GM19025 (cell line): Measurements from ENCODE around the gene FAP.

Experiments
- ATAC-seq: cut with Tn5 transposase; IDR thresholded peaks from one replicate; pipeline ENCODE4 v1.9.1; 2021; ENCODE audit warnings: mild to moderate bottlenecking, low read depth, moderate library complexity; ENCODE audit not compliant: unreplicated experiment

The FAP gene

GRCh38 chr2:162242586-162243280, 512 bp downstream of the FAP start:
- ATAC-seq = no peak

- ATAC-seq = no peak
Observed at GRCh38 chr2:162241571-162241970, 1.7 kb downstream of the FAP start.

- ATAC-seq = no peak
Observed at GRCh38 chr2:162234620-162235462, 8.4 kb downstream of the FAP start.

GRCh38 chr2:162233197-162233596, 10.0 kb downstream of the FAP start:
- no peak for ATAC-seq

GRCh38 chr2:162232671-162233070, 10.6 kb downstream of the FAP start:
- no peak for ATAC-seq

GRCh38 chr2:162232027-162232426, 11.2 kb downstream of the FAP start:
- ATAC-seq = no peak

GRCh38 chr2:162230761-162231160, 12.5 kb downstream of the FAP start:
- ATAC-seq = no peak

GRCh38 chr2:162226836-162227235, 16.4 kb downstream of the FAP start:
- no peak for ATAC-seq

- ATAC-seq = no peak
Observed at GRCh38 chr2:162221064-162221463, 22.2 kb downstream of the FAP start.

- ATAC-seq = no peak
Observed at GRCh38 chr2:162220368-162220767, 22.9 kb downstream of the FAP start.

- ATAC-seq = no peak
Observed at GRCh38 chr2:162219426-162219825, 23.8 kb downstream of the FAP start.

GRCh38 chr2:162217598-162217997, 25.6 kb downstream of the FAP start:
- ATAC-seq = no peak

- ATAC-seq = peak; percentile 51
Observed at GRCh38 chr2:162215162-162215561, 28.1 kb downstream of the FAP start.

GRCh38 chr2:162212366-162212765, 30.9 kb downstream of the FAP start:
- ATAC-seq = no peak

GRCh38 chr2:162211732-162212131, 31.5 kb downstream of the FAP start:
- ATAC-seq = no peak

GRCh38 chr2:162210385-162210784, 32.9 kb downstream of the FAP start:
- ATAC-seq = no peak

GRCh38 chr2:162202203-162202602, 41.0 kb downstream of the FAP start:
- no peak for ATAC-seq

- ATAC-seq = no peak
Observed at GRCh38 chr2:162200636-162201035, 42.6 kb downstream of the FAP start.

- no peak for ATAC-seq
Observed at GRCh38 chr2:162199913-162200312, 43.3 kb downstream of the FAP start.

- no peak for ATAC-seq
Observed at GRCh38 chr2:162198239-162198638, 45.0 kb downstream of the FAP start.

- no peak for ATAC-seq
Observed at GRCh38 chr2:162197069-162197825, 46.0 kb downstream of the FAP start.
